Tibial nerve (tissue), 4 donors: ENCODE results near the gene SLC2A3. TPM values are rescaled to one million over a fixed set of nuclear protein-coding genes. Genes with fewer than 3 reads are reported as not detected.
A peak's percentile ranks its signal among the peaks of the same experiment; 100 is the strongest.
"Not testable (repeated sequence)": the region's sequence is repeated elsewhere in the genome, so short reads cannot be mapped to it uniquely, and the experiment has no call there.

ENCODE experiments used
- DNase-seq, 2 donors: peaks; one replicate each; pipeline ENCODE4 v3.0.0-alpha.2; 2019; ENCODE audit warnings: low spot score in 2 of 2
- H3K27ac ChIP-seq, 4 donors: fragments of 200-600 bp; sonication (generic) in 3 of 4; one replicate each; pipeline ENCODE4 v1.5.1; 2017 to 2019; ENCODE audit warnings: mild to moderate bottlenecking in 1 of 4
- H3K27me3 ChIP-seq, 2 donors: fragments of 200-600 bp; sonication (generic) in 1 of 2; one replicate each; pipeline versions ENCODE4 v1.5.1 to v1.6.0; 2017 to 2019
- H3K36me3 ChIP-seq, 3 donors: fragments of 200-600 bp; sonication (generic); one replicate each; pipeline ENCODE4 v1.5.1; 2018 to 2019
- H3K4me1 ChIP-seq, 4 donors: fragments of 200-600 bp; sonication (generic) in 3 of 4; one replicate each; pipeline ENCODE4 v1.5.1; 2017 to 2019
- H3K4me3 ChIP-seq, 4 donors: fragments of 200-600 bp; sonication (generic) in 3 of 4; one replicate each; pipeline ENCODE4 v1.5.1; 2017 to 2019; ENCODE audit warnings: mild to moderate bottlenecking in 1 of 4, moderate library complexity in 1 of 4
- H3K9me3 ChIP-seq, 4 donors: fragments of 200-600 bp; sonication (generic) in 3 of 4; one replicate each; pipeline ENCODE4 v1.5.1; 2017 to 2019
- EP300 ChIP-seq, 2 donors: sonication (generic); formaldehyde crosslinking; IDR thresholded peaks; one replicate each; pipeline ENCODE4 v1.6.1; 2017; ENCODE audit warnings: antibody characterized with exemption in 2 of 2, mild to moderate bottlenecking in 1 of 2
- POLR2A ChIP-seq, 2 donors: fragments of 450-650 bp; IDR thresholded peaks; one replicate each; pipeline ENCODE4 v1.6.1; 2017; ENCODE audit warnings: antibody characterized with exemption in 2 of 2, mild to moderate bottlenecking in 2 of 2, moderate library complexity in 2 of 2
- WGBS, 2 donors: methylation state at CpG; one replicate each; pipeline ENCODE4 v1.1.5; 2018; 5-methylcytosine and 5-hydroxymethylcytosine counted together
- total RNA-seq, 4 donors: library from RNA; depleted of rRNA; stranded (reverse); fragments of >200 nt; gene quantifications; one replicate each; pipeline ENCODE4 v1.1.0, GENCODE V29; 2016
- TF ChIP-seq, protein P1 (sequence below), 5 experiments: fragments of 200-600 bp in 3 of 5; fragments of 450-650 bp in 2 of 5; sonication (generic) in 3 of 5; IDR thresholded peaks; one replicate each; pipeline ENCODE4 v1.5.1; 2016 to 2019; ENCODE audit warnings: antibody characterized with exemption in 5 of 5, mild to moderate bottlenecking in 3 of 5, moderate library complexity in 2 of 5

SLC2A3 gene
- total RNA-seq, 4 donors from 2014 or later: 83.4 to 262 (median 115) TPM

DNA sequence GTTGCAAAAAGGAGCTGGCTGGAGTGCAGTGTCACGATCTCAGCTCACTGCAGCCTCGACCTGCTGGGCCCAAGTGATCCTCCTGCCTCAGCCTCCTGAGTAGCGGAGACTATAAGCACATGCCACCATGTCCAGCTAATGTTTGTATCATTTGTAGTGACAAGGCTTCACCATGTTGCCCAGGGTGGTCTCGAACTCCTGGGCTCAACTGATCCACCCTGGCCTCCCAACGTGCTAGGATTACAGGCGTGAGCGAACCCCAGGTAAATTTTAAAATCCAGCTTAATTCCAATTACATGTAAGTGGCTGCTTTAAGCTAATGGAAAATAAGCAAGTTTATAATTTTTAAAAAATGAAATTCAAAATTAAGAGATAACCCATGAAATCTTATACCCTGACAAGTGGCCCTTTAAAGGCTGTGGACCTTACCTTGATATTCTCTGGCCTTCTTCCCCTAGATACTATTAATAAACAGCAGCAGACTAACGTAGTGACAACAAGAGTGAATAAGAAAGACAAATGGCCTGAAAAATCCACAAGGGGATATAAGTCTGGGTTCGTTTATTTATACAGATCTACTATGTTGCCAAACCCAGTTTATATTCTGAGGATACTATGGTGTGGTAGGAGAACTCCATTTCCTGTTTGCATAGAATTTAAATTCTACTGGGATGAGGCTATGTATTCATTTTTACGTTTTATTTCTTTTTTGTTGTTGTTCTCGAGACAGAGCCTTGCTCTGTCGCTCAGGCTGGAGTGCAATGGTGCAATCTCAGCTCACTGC, 25.6 kb upstream of the SLC2A3 start:
- TF ChIP-seq POLR2A (IDR thresholded peaks at IDR 0.05): no peak
- TF ChIP-seq, protein P1, sequence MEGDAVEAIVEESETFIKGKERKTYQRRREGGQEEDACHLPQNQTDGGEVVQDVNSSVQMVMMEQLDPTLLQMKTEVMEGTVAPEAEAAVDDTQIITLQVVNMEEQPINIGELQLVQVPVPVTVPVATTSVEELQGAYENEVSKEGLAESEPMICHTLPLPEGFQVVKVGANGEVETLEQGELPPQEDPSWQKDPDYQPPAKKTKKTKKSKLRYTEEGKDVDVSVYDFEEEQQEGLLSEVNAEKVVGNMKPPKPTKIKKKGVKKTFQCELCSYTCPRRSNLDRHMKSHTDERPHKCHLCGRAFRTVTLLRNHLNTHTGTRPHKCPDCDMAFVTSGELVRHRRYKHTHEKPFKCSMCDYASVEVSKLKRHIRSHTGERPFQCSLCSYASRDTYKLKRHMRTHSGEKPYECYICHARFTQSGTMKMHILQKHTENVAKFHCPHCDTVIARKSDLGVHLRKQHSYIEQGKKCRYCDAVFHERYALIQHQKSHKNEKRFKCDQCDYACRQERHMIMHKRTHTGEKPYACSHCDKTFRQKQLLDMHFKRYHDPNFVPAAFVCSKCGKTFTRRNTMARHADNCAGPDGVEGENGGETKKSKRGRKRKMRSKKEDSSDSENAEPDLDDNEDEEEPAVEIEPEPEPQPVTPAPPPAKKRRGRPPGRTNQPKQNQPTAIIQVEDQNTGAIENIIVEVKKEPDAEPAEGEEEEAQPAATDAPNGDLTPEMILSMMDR (IDR thresholded peaks at IDR 0.05): no peak
- Histone ChIP-seq H3K27ac (peak overlapping the region; percentile 71 to 93 (median 79)), H3K4me3 (peak overlapping the region in 2 of 4 donors; percentile 45 to 53), H3K36me3 (peaks cover 0 to 11% (median 0%) of the 10 kb centered on the region in 3 donors), H3K27me3 (no peaks in the 10 kb centered on the region), H3K4me1 (peaks cover 0 to 17% (median 5%) of the 10 kb centered on the region in 4 donors), H3K9me3 (no peaks in the 10 kb centered on the region)
- no peak for DNase-seq
- WGBS, 2 donors: 78 to 81% methylated on average over 12 of the region's 12 CpGs

DNA sequence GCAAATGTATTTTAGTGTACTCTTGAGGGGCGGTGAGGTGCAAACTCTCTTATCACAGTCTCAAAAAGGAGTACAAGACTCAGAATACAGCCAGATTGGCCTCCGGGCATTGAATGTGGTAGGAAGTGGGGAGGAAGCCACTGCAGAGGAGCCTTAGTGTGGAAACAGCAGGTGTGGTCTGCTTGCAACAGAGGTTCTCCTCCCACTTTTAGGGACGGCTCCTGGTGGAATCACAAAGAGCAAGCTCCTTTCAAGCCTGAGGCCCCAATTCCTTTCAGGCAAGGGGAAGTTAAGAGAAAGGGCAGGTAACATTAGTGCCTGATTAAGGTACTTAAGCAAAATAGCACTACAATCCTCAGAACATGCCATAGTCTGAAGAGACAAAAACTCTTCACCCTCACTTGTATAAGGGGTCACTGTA, 23.7 kb upstream of the SLC2A3 start:
- 64 to 66% methylated on average over 3 of the region's 3 CpGs for WGBS, 2 donors
- Histone ChIP-seq H3K9me3 (no peaks in the 10 kb centered on the region), H3K27me3 (no peaks in the 10 kb centered on the region), H3K4me3 (peak overlapping the region in 1 of 4 donors; percentile 45), H3K4me1 (peaks cover 0 to 17% (median 5%) of the 10 kb centered on the region in 4 donors), H3K27ac (peak overlapping the region in 2 of 4 donors; percentile 77 to 93), H3K36me3 (no peaks in the 10 kb centered on the region)
- TF ChIP-seq EP300 (IDR thresholded peaks at IDR 0.05): no peak
- no peak for TF ChIP-seq POLR2A (IDR thresholded peaks at IDR 0.05)
- TF ChIP-seq, protein P1 (IDR thresholded peaks at IDR 0.05): no peak
- DNase-seq: peak in 1 of 2 donors; percentile 10

DNA sequence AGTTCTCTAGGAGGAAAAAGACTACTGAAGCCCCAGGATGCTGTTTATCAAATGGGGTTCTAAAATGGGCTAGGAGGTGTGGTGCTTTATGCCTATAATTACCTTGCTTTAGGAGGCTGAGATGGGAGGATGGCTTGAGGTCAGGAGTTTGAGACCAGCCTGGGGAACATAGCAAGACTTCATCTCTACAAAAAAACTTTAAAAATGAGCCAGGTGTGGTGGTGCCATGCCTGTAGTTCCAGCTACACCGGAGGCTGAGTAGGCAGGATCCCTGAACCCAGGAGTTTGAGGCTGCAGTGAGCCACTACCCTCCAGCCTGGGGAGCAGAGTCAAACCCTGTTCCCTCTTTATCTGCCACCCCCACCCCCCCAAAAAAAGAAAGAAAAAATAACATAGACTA, 23.3 kb upstream of the SLC2A3 start:
- Histone ChIP-seq H3K27me3 (no peaks in the 10 kb centered on the region), H3K27ac (peak overlapping the region in 2 of 4 donors; percentile 77 to 93), H3K9me3 (no peaks in the 10 kb centered on the region), H3K4me3 (no peak overlapping the region), H3K36me3 (no peaks in the 10 kb centered on the region), H3K4me1 (peaks cover 0 to 17% (median 5%) of the 10 kb centered on the region in 4 donors)
- 75 to 83% methylated on average over 1 of the region's 1 CpG for WGBS, 2 donors
- no peak for DNase-seq
- TF ChIP-seq POLR2A (IDR thresholded peaks at IDR 0.05): no peak
- TF ChIP-seq, protein P1 (IDR thresholded peaks at IDR 0.05): no peak
- no peak for TF ChIP-seq EP300 (IDR thresholded peaks at IDR 0.05)

DNA sequence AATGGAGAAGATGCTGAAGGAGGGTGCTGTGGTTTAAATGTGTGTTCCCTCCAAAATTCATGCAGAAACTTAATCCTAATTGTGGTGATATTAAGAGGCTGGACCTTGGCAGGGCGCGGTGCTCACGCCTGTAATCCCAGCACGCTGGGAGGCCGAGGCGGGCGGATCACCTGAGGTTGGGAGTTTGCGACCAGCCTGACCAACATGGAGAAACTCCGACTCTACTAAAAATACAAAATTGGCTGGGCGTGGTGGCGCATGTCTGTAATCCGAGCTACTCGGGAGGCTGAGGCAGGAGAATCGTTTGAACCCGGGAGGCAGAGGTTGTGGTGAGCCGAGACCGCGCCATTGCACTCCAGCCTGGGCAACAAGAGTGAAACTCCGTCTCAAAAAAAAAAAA, 18.9 kb upstream of the SLC2A3 start:
- WGBS, 2 donors: 97 to 98% methylated on average over 19 of the region's 19 CpGs
- H3K27me3 ChIP-seq, H3K4me1 ChIP-seq, H3K4me3 ChIP-seq, H3K36me3 ChIP-seq, H3K9me3 ChIP-seq, DNase-seq, H3K27ac ChIP-seq: not testable (repeated sequence)

DNA sequence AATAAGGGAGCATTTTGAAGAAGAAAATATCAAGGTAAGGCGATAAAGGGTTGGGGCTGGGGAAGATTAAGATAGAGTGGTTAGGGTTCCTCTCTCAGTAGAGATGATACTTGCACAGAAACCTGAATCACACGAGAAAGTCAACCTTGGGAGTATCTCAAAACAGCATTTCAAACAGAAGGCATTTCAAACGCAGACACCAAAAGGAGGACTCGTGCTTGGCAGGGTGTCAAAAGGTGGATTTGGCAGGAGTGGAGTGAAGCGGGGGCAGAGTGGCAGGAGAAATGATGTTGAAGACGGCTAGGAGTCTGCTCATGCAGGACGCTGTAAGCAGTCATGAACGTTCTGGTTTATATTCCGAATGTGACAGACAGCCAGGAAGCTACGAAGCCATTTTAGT, 18.4 kb upstream of the SLC2A3 start:
- DNase-seq, H3K4me3 ChIP-seq, H3K27me3 ChIP-seq, H3K36me3 ChIP-seq, H3K9me3 ChIP-seq, H3K27ac ChIP-seq, H3K4me1 ChIP-seq: not testable (repeated sequence)
- 62 to 73% methylated on average over 9 to 10 of the region's 10 CpGs for WGBS, 2 donors

DNA sequence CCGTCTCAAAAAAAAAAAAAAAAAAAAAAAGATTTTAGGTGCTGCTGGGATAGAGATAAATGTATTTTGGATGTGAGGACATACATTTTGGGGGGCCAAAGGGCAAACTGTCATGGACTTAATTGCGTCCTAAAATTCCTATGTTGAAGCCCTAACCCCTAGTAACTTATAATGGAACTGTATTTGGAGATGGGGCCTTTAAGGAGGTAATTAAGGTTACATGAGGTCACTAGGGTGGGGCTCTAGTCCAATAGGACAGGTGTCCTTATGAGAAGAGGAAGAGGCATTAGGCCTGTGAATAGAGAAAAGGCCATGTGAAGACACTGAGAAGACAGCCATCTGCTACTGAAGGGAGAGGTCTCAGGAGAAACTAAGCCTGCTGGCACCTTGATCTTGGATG, 17.9 kb upstream of the SLC2A3 start:
- H3K4me3 ChIP-seq, H3K9me3 ChIP-seq, H3K4me1 ChIP-seq, H3K27ac ChIP-seq, DNase-seq, H3K36me3 ChIP-seq, H3K27me3 ChIP-seq: not testable (repeated sequence)
- 95% methylated on average over 2 of the region's 2 CpGs for WGBS, 2 donors
